SK-N-SH (cell line): ENCODE data around the gene ZFYVE16. TPM values are rescaled to one million over a fixed set of nuclear protein-coding genes. Genes with fewer than 3 reads are reported as not detected.

Experiments
- CTCF ChIA-PET: fragments of 300-600, 350-600 bp; formaldehyde crosslinking; extraction: SDS; loops from one replicate; lab custom pipeline; 2021; lab: Yijun Ruan, JAX
- POLR2A ChIA-PET: fragments of 350-600 bp; sonication (Branson Sonifier 250); formaldehyde crosslinking; extraction: SDS; loops from one replicate; lab custom pipeline; 2020; ENCODE audit warnings: antibody characterized with exemption, inconsistent platforms; lab: Yijun Ruan, JAX
- DNase-seq: peaks from one replicate; pipeline ENCODE4 v3.0.0; 2012
- H2AFZ ChIP-seq: fragments of 200-600 bp; sonication (generic); 2 replicates; pipeline ENCODE4 v1.8.1; 2016; ENCODE audit warnings: antibody characterized with exemption, mild to moderate bottlenecking, low read depth
- H3F3A ChIP-seq: fragments of 200-600 bp; sonication (generic); replicated peaks from 2 replicates; pipeline ENCODE3; 2016; ENCODE audit warnings: antibody characterized with exemption, mild to moderate bottlenecking; ENCODE audit not compliant: insufficient read depth
- H3K27ac ChIP-seq, 2 experiments: fragments of 200-500 bp in 1 of 2; fragments of 200-600 bp in 1 of 2; sonication (Bioruptor generic) in 1 of 2; sonication (generic), shearing (Covaris generic) in 1 of 2; 2 replicates each; pipeline versions ENCODE4 v1.5.1 to v1.6.1; 2014 to 2016; ENCODE audit warnings: low read depth in 2 of 2, inconsistent platforms in 1 of 2, low read length in 1 of 2, mild to moderate bottlenecking in 1 of 2, mixed read lengths in 1 of 2
- H3K27me3 ChIP-seq: fragments of 200-600 bp; sonication (generic), shearing (Covaris generic); 2 replicates; pipeline ENCODE4 v1.6.1; 2016; ENCODE audit warnings: mixed run types; ENCODE audit not compliant: insufficient read depth
- H3K36me3 ChIP-seq, 2 experiments: fragments of 200-500 bp in 1 of 2; fragments of 200-600 bp in 1 of 2; sonication (Bioruptor generic) in 1 of 2; sonication (generic) in 1 of 2; replicated peaks in 1 of 2; 2 replicates each; pipeline versions ENCODE3 to v1.5.1; 2014 to 2016; ENCODE audit warnings: low read length in 1 of 2, mild to moderate bottlenecking in 1 of 2; ENCODE audit not compliant: insufficient read depth in 2 of 2, control insufficient read depth in 1 of 2
- H3K4me1 ChIP-seq, 2 experiments: fragments of 200-500 bp in 1 of 2; fragments of 200-600 bp in 1 of 2; sonication (Bioruptor generic) in 1 of 2; sonication (generic), shearing (Covaris generic) in 1 of 2; 2 replicates each; pipeline versions ENCODE4 v1.5.1 to v1.6.1; 2014 to 2016; ENCODE audit warnings: low read depth in 1 of 2, low read length in 1 of 2, mixed run types in 1 of 2; ENCODE audit not compliant: insufficient read depth in 2 of 2, control insufficient read depth in 1 of 2
- H3K4me2 ChIP-seq: fragments of 200-600 bp; sonication (generic), shearing (Covaris generic); 2 replicates; pipeline ENCODE4 v1.6.1; 2017; ENCODE audit warnings: mixed run types
- H3K4me3 ChIP-seq, 2 experiments: fragments of 200-500 bp in 1 of 2; fragments of 200-600 bp in 1 of 2; sonication (Bioruptor generic) in 1 of 2; sonication (generic), shearing (Covaris generic) in 1 of 2; 2 replicates each; pipeline versions ENCODE4 v1.5.1 to v1.8.1; 2014 to 2016; ENCODE audit warnings: low read depth in 2 of 2, inconsistent platforms in 1 of 2, low read length in 1 of 2, mild to moderate bottlenecking in 1 of 2, mixed read lengths in 1 of 2, moderate library complexity in 1 of 2
- H3K79me2 ChIP-seq: fragments of 200-600 bp; sonication (generic); 2 replicates; pipeline ENCODE4 v1.8.1; 2017; ENCODE audit warnings: mild to moderate bottlenecking; ENCODE audit not compliant: insufficient read depth
- H3K9ac ChIP-seq: fragments of 200-600 bp; sonication (generic); 2 replicates; pipeline ENCODE4 v1.6.1; 2017; ENCODE audit warnings: mixed run types
- H3K9me2 ChIP-seq: fragments of 200-600 bp; sonication (generic); 2 replicates; pipeline ENCODE4 v1.6.1; 2017; ENCODE audit warnings: mixed run types
- H3K9me3 ChIP-seq: fragments of 200-600 bp; sonication (generic); 2 replicates; pipeline ENCODE4 v1.6.1; 2017; ENCODE audit warnings: mixed run types, mild to moderate bottlenecking, moderate library complexity
- H4K20me1 ChIP-seq: fragments of 200-600 bp; sonication (generic); 2 replicates; pipeline ENCODE4 v1.6.1; 2017; ENCODE audit warnings: mild to moderate bottlenecking, mixed run types; ENCODE audit not compliant: insufficient read depth
- CHD2 ChIP-seq: fragments of 150-350 bp; IDR thresholded peaks from 2 replicates; pipeline ENCODE4 v1.6.1; 2018; ENCODE audit warnings: low read length; ENCODE audit not compliant: partially characterized antibody
- ELF1 ChIP-seq: IDR thresholded peaks from 2 replicates; pipeline ENCODE4 v1.4.0; 2012
- EP300 ChIP-seq, 2 experiments: IDR thresholded peaks; 2 replicates each; pipeline versions ENCODE4 v1.4.0 to v1.6.1; 2012; ENCODE audit warnings: borderline replicate concordance in 1 of 2, low read depth in 1 of 2, low read length in 1 of 2
- EZH2phosphoT487 ChIP-seq: fragments of 200-600 bp; sonication (generic); IDR thresholded peaks from 2 replicates; pipeline ENCODE4 v1.6.1; 2017; ENCODE audit warnings: low read depth, mixed run types, mild to moderate bottlenecking, antibody characterized with exemption, moderate library complexity, borderline replicate concordance
- FOSL2 ChIP-seq: IDR thresholded peaks from 2 replicates; pipeline ENCODE4 v1.4.0; 2012; ENCODE audit warnings: low read depth, mild to moderate bottlenecking, moderate library complexity, borderline replicate concordance
- JUND ChIP-seq: IDR thresholded peaks from 2 replicates; pipeline ENCODE4 v1.4.0; 2012
- MAX ChIP-seq: IDR thresholded peaks from 2 replicates; pipeline ENCODE4 v1.4.0; 2012; ENCODE audit warnings: low read depth
- MXI1 ChIP-seq: IDR thresholded peaks from 2 replicates; pipeline ENCODE4 v1.6.1; 2012; ENCODE audit warnings: mild to moderate bottlenecking, low read depth, low read length, improper control_type of control experiment
- NRF1 ChIP-seq: IDR thresholded peaks from 2 replicates; pipeline ENCODE4 v1.6.1; 2012; ENCODE audit warnings: low read depth, mild to moderate bottlenecking, low read length
- POLR2AphosphoS5 ChIP-seq: IDR thresholded peaks from 2 replicates; pipeline ENCODE4 v1.6.1; 2012; ENCODE audit warnings: low read depth, low read length
- RCOR1 ChIP-seq: fragments of 150-350 bp; IDR thresholded peaks from 2 replicates; pipeline ENCODE4 v1.6.1; 2017; ENCODE audit warnings: antibody characterized with exemption, low read length
- TEAD4 ChIP-seq: IDR thresholded peaks from 2 replicates; pipeline ENCODE4 v1.4.0; 2012; ENCODE audit warnings: mild to moderate bottlenecking, borderline replicate concordance; ENCODE audit not compliant: insufficient read depth
- USF1 ChIP-seq: IDR thresholded peaks from 2 replicates; pipeline ENCODE4 v1.4.0; 2012; ENCODE audit warnings: low read depth, borderline replicate concordance
- WGBS: methylation state at CpG from one replicate; pipeline ENCODE4 v1.1.6; 2017; ENCODE audit warnings: low lambda C conversion rate; 5-methylcytosine and 5-hydroxymethylcytosine counted together
- polyA plus RNA-seq, 3 experiments: library from polyadenylated mRNA; depleted of rRNA; stranded (reverse); fragments of >200 nt; gene quantifications; 2 replicates each; pipeline ENCODE4 v1.2.3, GENCODE V29; 2012

ZFYVE16 gene
- polyA plus RNA-seq, 1 of the 3 experiments (the other 2 are of a cell fraction), result 3.3 TPM

GRCh38 chr5:80442742-80443141 is 34.9 kb downstream of the ZFYVE16 start:
- Histone ChIP-seq H3K4me1 (no peaks in the 10 kb centered on the region), H3K79me2 (no peaks in the 10 kb centered on the region), H3K9me3 (no peaks in the 10 kb centered on the region), H4K20me1 (no peaks in the 10 kb centered on the region), H3K9me2 (no peaks in the 10 kb centered on the region)
- ChIA-PET POLR2A (no interaction called here), CTCF (no interaction called here)
- TF ChIP-seq ELF1, result no peak
- TF ChIP-seq MAX, result no peak
- TF ChIP-seq CHD2, result no peak
- no peak for TF ChIP-seq TEAD4
- no peak for TF ChIP-seq EP300 (IDR thresholded peaks at IDR 0.05; ENCODE audit: borderline replicate concordance in 1 of 2, low read depth in 1 of 2, low read length in 1 of 2)
- no peak for TF ChIP-seq FOSL2
- TF ChIP-seq EZH2phosphoT487, result no peak
- no peak for TF ChIP-seq USF1
- TF ChIP-seq, all 33 proteins: peak for 0
- H3K4me2 ChIP-seq, result no peak overlapping the region
- H3K27ac ChIP-seq, result no peak overlapping the region
- H3F3A ChIP-seq, result no peaks in the 10 kb centered on the region
- peaks cover 51 to 74% of the 10 kb centered on the region in 2 experiments for H3K36me3 ChIP-seq
- no peaks in the 10 kb centered on the region for H3K27me3 ChIP-seq
- no peak overlapping the region for H2AFZ ChIP-seq
- no peak overlapping the region for H3K9ac ChIP-seq
- no peak overlapping the region for H3K4me3 ChIP-seq
- DNase-seq, result no peak

GRCh38 chr5:80453366-80453765 is 45.5 kb downstream of the ZFYVE16 start:
- Histone ChIP-seq H2AFZ (no peak overlapping the region), H3K79me2 (no peaks in the 10 kb centered on the region), H3K36me3 (peaks cover 66 to 78% of the 10 kb centered on the region in 2 experiments), H3K27ac (no peak overlapping the region), H3K9me3 (no peaks in the 10 kb centered on the region), H4K20me1 (no peaks in the 10 kb centered on the region)
- DNase-seq, result peak; percentile 16
- 85% methylated on average over 2 of the region's 2 CpGs for WGBS
- CTCF ChIA-PET, result interaction anchor here (0.9 to 1.3 kb wide), 4 partner anchors 12 to 41 kb away, joined by 3 to 4 read pairs (median 3); no protein-coding TSS in a partner anchor
- TF ChIP-seq RCOR1 (peak; percentile 56; the same call in 1 of the 2 replicates), USF1 (no peak)
- TF ChIP-seq, all 33 proteins: peak for 1
- Histone ChIP-seq H3K4me1 (peaks cover 0 to 2% of the 10 kb centered on the region in 2 experiments; a peak in 1 of 4 replicates), H3K4me3 (no peak overlapping the region), H3K9me2 (no peaks in the 10 kb centered on the region), H3K27me3 (no peaks in the 10 kb centered on the region), H3F3A (peaks cover 3% of the 10 kb centered on the region), H3K9ac (no peak overlapping the region), H3K4me2 (no peak overlapping the region)
- POLR2A ChIA-PET, result no interaction called here

GRCh38 chr5:80463269-80463668 is 55.4 kb downstream of the ZFYVE16 start:
- Histone ChIP-seq H3K9me2 (no peaks in the 10 kb centered on the region), H3K9ac (no peak overlapping the region), H3K36me3 (peaks cover 40 to 84% of the 10 kb centered on the region in 2 experiments), H3K79me2 (no peaks in the 10 kb centered on the region), H3K27ac (no peak overlapping the region), H3K4me2 (no peak overlapping the region), H3K27me3 (no peaks in the 10 kb centered on the region), H3K9me3 (no peaks in the 10 kb centered on the region), H3F3A (peaks cover 4% of the 10 kb centered on the region), H4K20me1 (no peaks in the 10 kb centered on the region), H2AFZ (no peak overlapping the region), H3K4me1 (no peaks in the 10 kb centered on the region), H3K4me3 (no peak overlapping the region; a peak in 1 of 4 replicates)
- ChIA-PET POLR2A (no interaction called here), CTCF (no interaction called here)
- TF ChIP-seq FOSL2 (no peak), RCOR1 (no peak), USF1 (no peak), EP300 (IDR thresholded peaks at IDR 0.05; ENCODE audit: borderline replicate concordance in 1 of 2, low read depth in 1 of 2, low read length in 1 of 2) (no peak), JUND (no peak), CHD2 (no peak), POLR2AphosphoS5 (no peak), NRF1 (no peak), MXI1 (no peak)
- DNase-seq, result no peak
- 99% methylated on average over 3 of the region's 4 CpGs for WGBS
